Stimulated activated memory B cell treated with anti-CD40 and anti-IgM and Interleukin-4, amounts not matched to agents 10 μg/mL and 1 μg/mL and 100 μg/mL, for 72 hours (primary cell): ENCODE results near the gene RFFL.

Experiments
- ATAC-seq: fragments of 150-1000 bp; cut with Tn5 transposase; 2 replicates; pipeline ENCODE4 v1.10.0; 2021
- H3K27ac Mint-ChIP-seq: one replicate; pipeline ENCODE4 v1.8.0; 2022; ENCODE audit warnings: mild to moderate bottlenecking, mixed read lengths
- H3K27me3 Mint-ChIP-seq: one replicate; pipeline ENCODE4 v1.8.0; 2022; ENCODE audit warnings: mixed read lengths
- H3K36me3 Mint-ChIP-seq: one replicate; pipeline ENCODE4 v1.8.0; 2022; ENCODE audit warnings: mixed read lengths
- H3K4me1 Mint-ChIP-seq: one replicate; pipeline ENCODE4 v1.8.0; 2022; ENCODE audit warnings: mixed read lengths
- H3K4me3 Mint-ChIP-seq: one replicate; pipeline ENCODE4 v1.8.0; 2022; ENCODE audit warnings: mild to moderate bottlenecking, moderate library complexity, mixed read lengths
- H3K9me3 Mint-ChIP-seq: one replicate; pipeline ENCODE4 v1.8.0; 2022; ENCODE audit warnings: mixed read lengths

Gene RFFL

DNA sequence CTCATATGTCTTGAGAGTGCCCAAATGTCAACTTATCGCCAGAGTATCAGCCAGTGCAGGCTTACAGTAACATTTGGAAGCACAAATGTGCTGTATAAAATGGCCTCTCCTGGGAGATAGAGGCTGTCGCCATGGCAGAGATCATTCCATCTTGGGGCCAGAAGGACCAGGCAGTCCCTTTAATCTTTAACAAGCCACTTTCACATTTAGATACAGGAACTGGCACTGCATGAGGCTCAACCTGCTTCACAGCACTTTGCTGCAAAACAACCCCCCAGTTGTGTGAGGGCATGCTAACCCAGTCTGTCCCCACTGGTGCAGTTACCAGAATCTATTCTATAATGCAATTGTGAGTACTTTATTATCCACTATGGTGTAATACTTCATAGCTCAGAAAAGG lies 4.7 kb upstream of the RFFL start:
- H3K27ac Mint-ChIP-seq: peak overlapping the region; percentile 17
- no peaks in the 10 kb centered on the region for H3K27me3 Mint-ChIP-seq
- H3K36me3 Mint-ChIP-seq: no peaks in the 10 kb centered on the region
- peaks cover 57% of the 10 kb centered on the region for H3K4me1 Mint-ChIP-seq
- H3K4me3 Mint-ChIP-seq: no peak overlapping the region
- ATAC-seq: no peak
- H3K9me3 Mint-ChIP-seq: no peaks in the 10 kb centered on the region

DNA sequence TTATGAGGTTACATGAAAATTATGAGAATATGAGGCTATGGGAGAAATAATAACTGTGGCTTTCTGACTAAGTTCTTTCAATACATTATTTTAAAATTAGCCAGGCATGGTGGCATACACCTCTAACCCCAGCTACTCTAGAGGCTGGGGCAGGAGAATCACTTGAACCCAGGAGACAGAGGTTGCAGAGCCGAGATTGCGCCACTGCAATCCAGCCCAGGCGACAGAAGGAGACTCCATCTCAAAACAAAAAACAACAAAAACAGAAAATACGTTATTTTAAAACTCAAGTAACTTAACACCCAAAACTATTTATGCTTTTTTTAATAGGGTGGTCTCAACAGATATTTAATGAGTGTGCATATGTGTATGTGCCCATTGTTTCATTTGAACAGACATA lies 2.4 kb upstream of the RFFL start:
- H3K4me1 Mint-ChIP-seq: peaks cover 66% of the 10 kb centered on the region
- no peak for ATAC-seq
- H3K36me3 Mint-ChIP-seq: peaks cover 8% of the 10 kb centered on the region
- no peak overlapping the region for H3K27ac Mint-ChIP-seq
- no peaks in the 10 kb centered on the region for H3K27me3 Mint-ChIP-seq
- H3K9me3 Mint-ChIP-seq: no peaks in the 10 kb centered on the region
- no peak overlapping the region for H3K4me3 Mint-ChIP-seq

- Mint-ChIP-seq H3K27ac (peak overlapping the region; percentile 69), H3K4me3 (no peak overlapping the region), H3K9me3 (no peaks in the 10 kb centered on the region), H3K4me1 (peaks cover 65% of the 10 kb centered on the region), H3K27me3 (no peaks in the 10 kb centered on the region), H3K36me3 (peaks cover 17% of the 10 kb centered on the region)
- no peak for ATAC-seq
Observed at GRCh38 chr17:35064516-35065215, 1.2 kb upstream of the RFFL start.

DNA sequence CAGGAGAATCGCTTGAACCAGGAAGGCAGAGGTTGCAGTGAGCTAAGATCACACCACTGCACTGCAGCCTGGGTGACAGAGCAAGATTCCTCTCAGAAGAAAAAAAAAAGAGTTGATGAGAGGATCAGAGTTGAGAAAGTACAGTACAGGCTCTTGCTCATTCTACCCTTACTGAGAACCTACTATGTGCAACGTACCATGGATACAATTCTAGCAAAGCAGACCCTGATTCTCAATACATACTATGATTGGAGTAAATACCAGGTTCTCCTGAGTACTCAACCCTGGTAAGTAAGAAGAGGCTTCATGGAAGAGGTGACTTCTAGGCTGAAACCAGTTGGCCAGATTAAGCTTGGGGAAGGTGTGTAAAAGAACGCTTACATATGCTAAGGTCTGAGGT lies 1.2 kb downstream of the RFFL start:
- H3K27me3 Mint-ChIP-seq: no peaks in the 10 kb centered on the region
- peak overlapping the region; percentile 1 for H3K4me3 Mint-ChIP-seq
- peaks cover 26% of the 10 kb centered on the region for H3K36me3 Mint-ChIP-seq
- ATAC-seq: no peak
- H3K27ac Mint-ChIP-seq: peak overlapping the region; percentile 69
- H3K9me3 Mint-ChIP-seq: no peaks in the 10 kb centered on the region
- H3K4me1 Mint-ChIP-seq: peaks cover 51% of the 10 kb centered on the region

DNA sequence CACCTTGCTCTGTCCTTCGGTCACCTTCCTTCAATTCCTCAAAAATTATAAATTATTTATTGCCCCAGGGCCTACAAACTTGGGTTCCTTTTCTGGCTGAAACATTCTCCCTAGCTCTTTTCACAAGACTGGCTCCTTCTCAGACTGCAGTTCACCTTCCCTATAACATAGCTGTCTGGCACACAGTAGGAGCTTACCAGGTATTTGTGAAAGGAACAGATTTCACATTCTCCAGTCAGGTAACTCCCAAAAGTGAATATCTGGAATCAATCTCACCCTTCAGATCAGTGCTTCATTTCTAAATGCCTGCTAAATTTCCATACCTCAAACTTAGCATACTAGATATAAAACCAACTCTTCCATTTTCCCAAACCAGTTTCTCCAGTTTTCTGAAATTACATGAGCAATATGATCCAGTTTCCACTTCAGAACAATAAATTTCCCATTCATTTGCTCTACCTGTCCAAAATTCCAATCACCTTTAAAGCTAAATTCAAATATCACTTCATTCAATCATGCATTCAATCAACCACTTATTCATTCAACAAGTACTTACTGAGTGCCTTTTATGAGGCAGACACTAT lies 6.1 kb downstream of the RFFL start:
- Mint-ChIP-seq H3K4me1 (peaks cover 36% of the 10 kb centered on the region), H3K9me3 (no peaks in the 10 kb centered on the region), H3K36me3 (peaks cover 29% of the 10 kb centered on the region), H3K27ac (no peak overlapping the region), H3K27me3 (no peaks in the 10 kb centered on the region), H3K4me3 (no peak overlapping the region)
- ATAC-seq: no peak

GRCh38 chr17:35056013-35056412 lies 7.5 kb downstream of the RFFL start:
- no peak for ATAC-seq
- Mint-ChIP-seq H3K4me3 (no peak overlapping the region), H3K36me3 (peaks cover 25% of the 10 kb centered on the region), H3K9me3 (no peaks in the 10 kb centered on the region), H3K27ac (no peak overlapping the region), H3K4me1 (peaks cover 45% of the 10 kb centered on the region), H3K27me3 (no peaks in the 10 kb centered on the region)

DNA sequence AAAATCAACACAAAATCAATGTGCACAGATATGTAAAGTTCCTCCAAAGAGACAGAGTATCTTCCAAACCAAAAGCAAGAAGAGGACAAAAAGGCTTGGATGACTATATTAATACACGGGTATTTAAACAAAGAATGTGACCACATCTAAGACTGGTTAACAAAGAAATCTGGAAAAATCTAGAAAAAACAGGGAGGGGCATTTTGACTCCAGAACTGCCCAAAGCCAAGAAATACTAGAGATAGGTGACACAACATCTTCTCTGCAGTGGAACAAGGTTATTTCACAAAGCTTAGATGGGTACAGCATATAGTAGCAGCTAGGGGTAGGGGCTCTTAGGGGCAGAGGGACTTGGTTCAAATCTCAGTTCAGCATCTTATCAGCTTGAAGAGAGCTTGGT lies 10.3 kb downstream of the RFFL start:
- Mint-ChIP-seq H3K9me3 (no peaks in the 10 kb centered on the region), H3K4me3 (no peak overlapping the region), H3K27ac (peak overlapping the region; percentile 68), H3K27me3 (no peaks in the 10 kb centered on the region), H3K36me3 (peaks cover 17% of the 10 kb centered on the region), H3K4me1 (peaks cover 54% of the 10 kb centered on the region)
- no peak for ATAC-seq

DNA sequence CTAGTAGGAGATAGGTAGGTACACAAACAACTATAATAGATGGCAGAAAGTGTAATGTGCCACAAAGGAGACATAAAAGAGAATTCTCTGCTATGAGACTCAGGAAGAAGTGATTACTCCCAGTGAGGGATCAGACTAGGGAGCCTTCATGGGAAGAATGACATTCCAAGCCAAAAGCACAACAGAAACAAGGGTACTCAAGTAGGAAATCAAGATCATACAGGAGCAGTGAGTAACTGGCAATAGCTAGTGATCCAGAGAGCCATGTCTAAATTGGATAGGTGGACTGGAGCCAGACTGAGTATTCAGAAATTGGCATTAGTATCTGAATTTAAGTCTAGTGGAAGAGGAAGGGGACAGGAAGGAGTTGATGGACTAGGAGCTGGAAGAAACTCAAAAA lies 10.7 kb downstream of the RFFL start:
- peaks cover 54% of the 10 kb centered on the region for H3K4me1 Mint-ChIP-seq

DNA sequence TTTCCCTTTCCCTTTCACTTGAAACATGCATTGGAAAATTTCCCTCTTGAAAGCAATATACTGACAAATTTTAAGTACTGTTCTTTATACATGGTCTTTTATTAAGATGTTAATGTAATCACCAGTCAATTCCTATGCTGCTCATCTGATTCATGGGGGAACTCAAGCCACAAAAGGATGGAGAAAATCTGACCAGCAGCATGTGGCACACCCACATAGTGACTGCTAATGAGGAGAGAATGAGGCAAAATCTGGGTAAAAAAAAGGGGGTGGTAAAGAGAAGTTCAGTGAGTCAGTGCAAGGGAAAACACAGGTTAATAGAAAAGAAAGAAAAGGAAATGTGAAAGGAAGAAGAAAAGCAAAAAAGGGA lies 11.3 kb downstream of the RFFL start:
- H3K4me1 Mint-ChIP-seq: peaks cover 48% of the 10 kb centered on the region
- no peak for ATAC-seq
- peak overlapping the region; percentile 68 for H3K27ac Mint-ChIP-seq
- H3K36me3 Mint-ChIP-seq: peaks cover 12% of the 10 kb centered on the region
- H3K27me3 Mint-ChIP-seq: no peaks in the 10 kb centered on the region
- no peak overlapping the region for H3K4me3 Mint-ChIP-seq
- no peaks in the 10 kb centered on the region for H3K9me3 Mint-ChIP-seq

More for the DNA sequence above, 10.7 kb downstream of the RFFL start:
- no peak for ATAC-seq
- H3K9me3 Mint-ChIP-seq: no peaks in the 10 kb centered on the region
- no peaks in the 10 kb centered on the region for H3K27me3 Mint-ChIP-seq
- H3K36me3 Mint-ChIP-seq: peaks cover 17% of the 10 kb centered on the region
- no peak overlapping the region for H3K4me3 Mint-ChIP-seq
- peak overlapping the region; percentile 68 for H3K27ac Mint-ChIP-seq

DNA sequence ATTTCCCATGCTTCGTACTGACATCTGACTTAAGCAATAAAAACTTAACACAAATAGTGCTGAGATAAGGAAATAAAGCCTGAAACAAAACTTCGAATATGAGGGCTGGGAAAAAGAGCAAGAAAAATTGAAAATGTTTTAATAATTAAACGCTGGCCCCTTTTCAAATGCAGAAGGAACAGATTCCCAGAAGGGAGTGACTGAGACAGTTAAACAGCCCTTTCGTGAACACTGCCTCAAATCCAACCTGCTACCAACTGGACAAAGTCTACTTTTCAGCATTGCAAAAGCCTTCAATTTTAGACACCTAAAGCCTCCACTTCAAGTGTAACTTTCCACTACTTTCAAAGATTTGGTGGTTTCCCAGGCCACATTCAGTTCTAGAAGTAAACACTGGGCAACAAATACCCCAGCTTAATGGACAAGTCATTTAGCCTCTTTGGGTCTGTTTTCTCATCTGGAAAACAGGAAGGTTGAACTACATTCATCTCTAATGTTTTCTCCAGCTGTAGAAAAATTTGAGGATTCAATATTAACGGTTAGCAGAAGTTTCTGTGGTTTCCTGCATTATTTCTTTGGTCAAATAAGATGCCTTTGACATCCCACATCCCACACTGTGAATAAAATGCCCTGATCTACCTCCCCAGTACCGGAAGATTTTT lies 11.8 kb downstream of the RFFL start:
- Mint-ChIP-seq H3K36me3 (peaks cover 12% of the 10 kb centered on the region), H3K27ac (peak overlapping the region; percentile 68), H3K9me3 (no peaks in the 10 kb centered on the region), H3K4me1 (peaks cover 52% of the 10 kb centered on the region), H3K27me3 (no peaks in the 10 kb centered on the region), H3K4me3 (peak overlapping the region; percentile 60)
- peak; percentile 58 for ATAC-seq

- Mint-ChIP-seq H3K9me3 (no peaks in the 10 kb centered on the region), H3K36me3 (peaks cover 12% of the 10 kb centered on the region), H3K27ac (peak overlapping the region; percentile 68), H3K4me3 (peak overlapping the region; percentile 60), H3K27me3 (no peaks in the 10 kb centered on the region), H3K4me1 (peaks cover 55% of the 10 kb centered on the region)
- ATAC-seq: peak; percentile 92
Observed at GRCh38 chr17:35051183-35051578, 12.3 kb downstream of the RFFL start.

DNA sequence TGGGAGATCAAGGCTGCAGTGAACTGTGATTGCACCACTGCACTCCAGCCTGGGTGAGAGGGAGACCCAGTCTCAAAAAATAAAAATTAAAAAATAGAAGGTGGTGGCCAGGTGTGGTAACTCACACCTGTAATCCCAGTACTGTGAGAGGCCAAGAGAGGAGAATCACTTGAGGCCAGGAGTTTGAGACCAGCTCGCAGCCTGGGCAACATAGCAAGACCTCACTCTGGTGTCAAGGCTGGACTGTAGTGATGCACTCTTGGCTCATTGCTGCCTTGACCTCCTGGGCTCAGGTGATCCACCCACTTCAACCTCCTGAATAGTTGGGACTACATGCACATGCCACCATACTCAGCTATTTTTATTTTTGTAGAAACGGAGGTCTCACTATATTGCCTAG lies 13.3 kb downstream of the RFFL start:
- ATAC-seq: no peak
- H3K9me3 Mint-ChIP-seq: no peaks in the 10 kb centered on the region
- H3K27ac Mint-ChIP-seq: peak overlapping the region; percentile 48
- peaks cover 7% of the 10 kb centered on the region for H3K36me3 Mint-ChIP-seq
- H3K27me3 Mint-ChIP-seq: no peaks in the 10 kb centered on the region
- H3K4me3 Mint-ChIP-seq: no peak overlapping the region
- peaks cover 58% of the 10 kb centered on the region for H3K4me1 Mint-ChIP-seq

GRCh38 chr17:35048685-35049379 lies 14.7 kb downstream of the RFFL start:
- peak overlapping the region; percentile 48 for H3K27ac Mint-ChIP-seq
- H3K9me3 Mint-ChIP-seq: no peaks in the 10 kb centered on the region
- no peak overlapping the region for H3K4me3 Mint-ChIP-seq
- H3K36me3 Mint-ChIP-seq: peaks cover 7% of the 10 kb centered on the region
- peaks cover 66% of the 10 kb centered on the region for H3K4me1 Mint-ChIP-seq
- ATAC-seq: no peak
- no peaks in the 10 kb centered on the region for H3K27me3 Mint-ChIP-seq

- Mint-ChIP-seq H3K4me1 (peaks cover 55% of the 10 kb centered on the region), H3K36me3 (peaks cover 7% of the 10 kb centered on the region), H3K27me3 (no peaks in the 10 kb centered on the region), H3K4me3 (peak overlapping the region; percentile 69), H3K27ac (peak overlapping the region; percentile 84), H3K9me3 (no peaks in the 10 kb centered on the region)
- peak; percentile 86 for ATAC-seq
Observed at GRCh38 chr17:35046740-35047283, 16.7 kb downstream of the RFFL start.

DNA sequence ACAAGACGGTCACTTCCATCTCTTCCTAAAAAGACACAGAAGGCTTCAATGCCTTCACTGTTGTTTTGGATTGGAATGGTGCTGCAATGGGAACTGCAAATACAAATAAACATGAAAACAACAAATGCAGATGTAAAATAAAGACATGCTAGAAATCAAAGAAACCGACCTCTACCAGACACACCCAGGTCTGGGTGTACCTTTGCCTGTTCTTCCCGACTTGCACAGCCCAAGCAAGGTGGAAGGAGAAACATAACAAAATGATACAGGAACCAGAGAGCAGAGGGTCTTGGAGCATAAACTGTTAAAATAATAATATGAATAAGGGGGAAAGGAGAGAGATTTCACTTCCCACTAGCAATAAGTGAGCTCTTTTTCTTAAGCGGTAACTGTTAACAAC lies 17.3 kb downstream of the RFFL start:
- no peak for ATAC-seq
- Mint-ChIP-seq H3K9me3 (no peaks in the 10 kb centered on the region), H3K4me1 (peaks cover 51% of the 10 kb centered on the region), H3K36me3 (peaks cover 8% of the 10 kb centered on the region), H3K4me3 (peak overlapping the region; percentile 69), H3K27me3 (no peaks in the 10 kb centered on the region), H3K27ac (peak overlapping the region; percentile 84)
